22Rv1 (cell line): ENCODE measurements around the gene RAB14.

Experiments used
- CTCF ChIP-seq: fragments of 450-650 bp; IDR thresholded peaks from 2 replicates; pipeline ENCODE4 v1.5.1; 2017; ENCODE audit warnings: mild to moderate bottlenecking
- ZFX ChIP-seq: fragments of 450-650 bp; IDR thresholded peaks from 2 replicates; pipeline ENCODE4 v1.6.1; 2017; ENCODE audit warnings: antibody characterized with exemption, borderline replicate concordance

DNA sequence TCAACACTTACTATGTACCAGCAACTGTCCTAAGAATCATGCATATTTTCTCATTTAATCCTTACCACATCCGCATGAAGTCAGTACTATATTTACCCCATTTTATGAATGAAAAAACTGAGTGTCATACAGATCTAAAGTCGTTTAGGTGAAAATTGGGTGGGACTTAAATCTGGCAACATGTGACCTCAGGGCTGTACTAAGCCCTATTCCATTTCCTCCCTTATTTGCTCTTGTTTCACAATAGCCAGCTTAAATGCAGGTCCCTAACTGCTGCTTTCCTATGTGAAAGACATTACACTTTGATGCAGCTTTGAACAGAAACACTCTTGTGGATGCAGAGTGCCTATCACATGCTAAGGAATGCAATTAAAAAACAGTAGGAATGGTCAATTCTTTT is 2.5 kb upstream of the RAB14 start:
- TF ChIP-seq CTCF (no peak), ZFX (no peak)
